Measurements from ENCODE around the gene MORN5. TPM values are rescaled to one million over a fixed set of nuclear protein-coding genes. Genes with fewer than 3 reads are reported as not detected.

MORN5 gene
- total RNA-seq, 4 donors from 2014 or later, result 3.8 to 4.0 TPM; not detected in 2

DNA sequence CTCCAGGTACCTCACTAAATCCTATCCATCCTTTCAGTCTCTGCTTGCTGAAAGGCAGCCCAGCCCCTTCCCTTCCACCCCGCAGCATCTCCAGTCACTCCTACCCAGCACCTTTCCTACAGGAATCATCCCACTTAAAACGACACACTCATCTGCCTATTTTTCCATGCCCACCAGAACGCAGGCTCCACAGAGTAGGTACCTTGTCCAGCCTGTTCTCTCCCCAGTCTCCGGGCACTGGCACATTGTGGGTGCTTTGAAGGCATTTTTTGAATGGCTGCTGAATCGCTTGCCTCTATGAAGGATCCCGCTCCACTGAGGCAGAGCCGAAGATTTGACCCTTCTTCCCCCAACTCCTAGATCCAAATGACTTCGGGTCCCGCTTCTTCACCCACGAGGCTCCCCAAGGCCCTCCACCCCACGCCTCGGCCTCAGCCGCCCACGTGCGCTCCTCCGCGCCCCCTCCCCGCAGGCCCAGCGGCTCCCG lies 53.4 kb downstream of the MORN5 start:
- H3K9me3 ChIP-seq, result no peaks in the 10 kb centered on the region
- no peak for DNase-seq
- peak overlapping the region in 1 of 4 donors; percentile 50 for H3K4me3 ChIP-seq
- no peaks in the 10 kb centered on the region for H3K36me3 ChIP-seq
- 51 to 80% methylated on average over 3 to 20 of the region's 20 CpGs for WGBS, 2 donors (ENCODE audit: low coverage in 1 of 2)
- H3K27me3 ChIP-seq, result peaks cover 80% of the 10 kb centered on the region
- peaks cover 11 to 13% (median 11%) of the 10 kb centered on the region in 4 donors for H3K4me1 ChIP-seq
- no peak overlapping the region for H3K27ac ChIP-seq
- in situ Hi-C loops (cut with MboI; ENCODE audit: low pct_ligation_motif_present in 1 of 4, low pct_unique_long_range_greater_than_20kb in 1 of 4, low sequenced_read_pairs in 3 of 4) (no loop called here), intact Hi-C loops (cut with DNase I; ENCODE audit: low total_unique reads) (no loop called here)
- TF ChIP-seq POLR2A (IDR thresholded peaks at IDR 0.05), result no peak
- TF ChIP-seq, protein P1, sequence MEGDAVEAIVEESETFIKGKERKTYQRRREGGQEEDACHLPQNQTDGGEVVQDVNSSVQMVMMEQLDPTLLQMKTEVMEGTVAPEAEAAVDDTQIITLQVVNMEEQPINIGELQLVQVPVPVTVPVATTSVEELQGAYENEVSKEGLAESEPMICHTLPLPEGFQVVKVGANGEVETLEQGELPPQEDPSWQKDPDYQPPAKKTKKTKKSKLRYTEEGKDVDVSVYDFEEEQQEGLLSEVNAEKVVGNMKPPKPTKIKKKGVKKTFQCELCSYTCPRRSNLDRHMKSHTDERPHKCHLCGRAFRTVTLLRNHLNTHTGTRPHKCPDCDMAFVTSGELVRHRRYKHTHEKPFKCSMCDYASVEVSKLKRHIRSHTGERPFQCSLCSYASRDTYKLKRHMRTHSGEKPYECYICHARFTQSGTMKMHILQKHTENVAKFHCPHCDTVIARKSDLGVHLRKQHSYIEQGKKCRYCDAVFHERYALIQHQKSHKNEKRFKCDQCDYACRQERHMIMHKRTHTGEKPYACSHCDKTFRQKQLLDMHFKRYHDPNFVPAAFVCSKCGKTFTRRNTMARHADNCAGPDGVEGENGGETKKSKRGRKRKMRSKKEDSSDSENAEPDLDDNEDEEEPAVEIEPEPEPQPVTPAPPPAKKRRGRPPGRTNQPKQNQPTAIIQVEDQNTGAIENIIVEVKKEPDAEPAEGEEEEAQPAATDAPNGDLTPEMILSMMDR (IDR thresholded peaks at IDR 0.05), result no peak
- TF ChIP-seq EP300 (IDR thresholded peaks at IDR 0.05; ENCODE audit: low read depth), result no peak
- no peak for TF ChIP-seq POLR2AphosphoS5 (IDR thresholded peaks at IDR 0.05)

DNA sequence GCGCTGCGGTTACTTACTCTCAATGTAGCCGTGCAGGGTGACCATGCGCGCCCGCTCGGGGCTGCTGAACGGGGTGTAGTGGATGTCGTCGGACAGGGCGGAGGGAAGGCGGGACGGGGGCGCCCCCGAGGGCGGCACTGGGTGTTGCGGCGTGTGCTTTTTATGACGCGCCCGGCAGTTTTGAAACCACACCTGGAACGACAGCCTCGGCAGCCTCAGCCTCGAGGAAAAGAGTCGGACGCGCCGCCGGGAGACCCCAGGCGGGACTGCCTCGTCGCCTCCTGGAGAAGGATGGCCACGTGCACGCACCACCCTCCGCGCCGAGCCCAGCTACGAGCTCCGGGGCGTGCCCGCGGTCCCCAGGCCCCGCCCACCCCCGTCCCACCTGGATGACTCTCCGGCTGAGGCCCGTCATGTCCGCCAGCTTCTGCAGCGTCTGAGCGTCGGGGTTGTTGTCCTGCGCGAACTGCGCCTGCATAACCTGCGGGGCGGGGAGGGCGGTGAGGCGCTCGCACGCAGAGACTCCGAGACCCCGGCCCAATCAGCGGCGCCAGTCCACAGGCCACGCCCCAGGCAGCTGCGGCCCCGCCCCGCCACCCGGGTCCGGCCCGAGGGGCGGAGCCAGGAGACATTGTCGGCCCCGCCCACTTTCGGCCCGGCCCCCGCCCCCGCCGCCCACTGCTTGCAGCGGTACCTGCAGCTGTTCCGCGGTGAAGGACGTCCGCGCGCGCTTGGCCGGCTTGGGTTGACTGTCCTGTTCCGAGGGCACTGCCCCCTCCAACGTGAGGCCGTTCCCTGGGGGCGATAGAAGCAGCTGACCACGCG lies 54.1 kb downstream of the MORN5 start:
- WGBS, 2 donors (ENCODE audit: low coverage in 1 of 2), result 8% methylated on average over 55 of the region's 93 CpGs; no CpG with 5 or more reads in 1 of the 2 donors
- TF ChIP-seq, protein P1 (IDR thresholded peaks at IDR 0.05), result no peak
- no peak for TF ChIP-seq POLR2AphosphoS5 (IDR thresholded peaks at IDR 0.05)
- no peak for TF ChIP-seq POLR2A (IDR thresholded peaks at IDR 0.05)
- no peak for TF ChIP-seq EP300 (IDR thresholded peaks at IDR 0.05; ENCODE audit: low read depth)
- Histone ChIP-seq H3K27me3 (peaks cover 87% of the 10 kb centered on the region), H3K36me3 (no peaks in the 10 kb centered on the region), H3K27ac (no peak overlapping the region), H3K9me3 (no peaks in the 10 kb centered on the region), H3K4me1 (peaks cover 11 to 16% (median 13%) of the 10 kb centered on the region in 4 donors), H3K4me3 (peak overlapping the region in 3 of 4 donors; percentile 7 to 50 (median 36))
- in situ Hi-C loops (cut with MboI; ENCODE audit: low pct_ligation_motif_present in 1 of 4, low pct_unique_long_range_greater_than_20kb in 1 of 4, low sequenced_read_pairs in 3 of 4), result no loop called here
- DNase-seq, result peak; percentile 49
- intact Hi-C loops (cut with DNase I; ENCODE audit: low total_unique reads), result no loop called here

DNA sequence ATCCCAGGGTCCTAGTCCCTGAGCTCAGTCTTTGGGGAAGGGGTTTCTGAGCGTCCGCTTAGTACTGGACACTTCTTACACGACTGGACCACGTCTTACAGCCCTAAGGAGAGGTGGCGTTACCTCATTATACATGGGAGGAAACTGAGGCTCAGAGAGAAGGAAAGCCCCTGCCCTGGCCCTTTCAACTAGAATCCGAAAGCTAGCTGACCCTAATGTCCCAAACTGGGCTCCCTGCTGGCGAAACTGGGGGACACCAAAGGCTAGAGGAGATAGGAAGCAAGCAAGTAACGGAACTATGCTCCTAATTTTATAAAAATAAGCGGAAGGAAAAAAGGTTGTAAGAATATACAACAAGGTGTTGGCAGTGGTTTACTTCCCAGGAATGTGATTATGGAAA lies 54.8 kb downstream of the MORN5 start:
- in situ Hi-C loops (cut with MboI; ENCODE audit: low pct_ligation_motif_present in 1 of 4, low pct_unique_long_range_greater_than_20kb in 1 of 4, low sequenced_read_pairs in 3 of 4) (no loop called here), intact Hi-C loops (cut with DNase I; ENCODE audit: low total_unique reads) (no loop called here)
- 58 to 86% methylated on average over 4 to 9 of the region's 9 CpGs for WGBS, 2 donors (ENCODE audit: low coverage in 1 of 2)
- no peaks in the 10 kb centered on the region for H3K9me3 ChIP-seq
- no peak for DNase-seq
- H3K27me3 ChIP-seq, result peaks cover 94% of the 10 kb centered on the region
- no peak overlapping the region for H3K27ac ChIP-seq
- TF ChIP-seq, protein P1 (IDR thresholded peaks at IDR 0.05), result no peak
- TF ChIP-seq POLR2AphosphoS5 (IDR thresholded peaks at IDR 0.05) (no peak), EP300 (IDR thresholded peaks at IDR 0.05; ENCODE audit: low read depth) (no peak), POLR2A (IDR thresholded peaks at IDR 0.05) (no peak)
- peaks cover 15 to 23% (median 19%) of the 10 kb centered on the region in 4 donors for H3K4me1 ChIP-seq
- no peaks in the 10 kb centered on the region for H3K36me3 ChIP-seq
- peak overlapping the region in 1 of 4 donors; percentile 50 for H3K4me3 ChIP-seq

DNA sequence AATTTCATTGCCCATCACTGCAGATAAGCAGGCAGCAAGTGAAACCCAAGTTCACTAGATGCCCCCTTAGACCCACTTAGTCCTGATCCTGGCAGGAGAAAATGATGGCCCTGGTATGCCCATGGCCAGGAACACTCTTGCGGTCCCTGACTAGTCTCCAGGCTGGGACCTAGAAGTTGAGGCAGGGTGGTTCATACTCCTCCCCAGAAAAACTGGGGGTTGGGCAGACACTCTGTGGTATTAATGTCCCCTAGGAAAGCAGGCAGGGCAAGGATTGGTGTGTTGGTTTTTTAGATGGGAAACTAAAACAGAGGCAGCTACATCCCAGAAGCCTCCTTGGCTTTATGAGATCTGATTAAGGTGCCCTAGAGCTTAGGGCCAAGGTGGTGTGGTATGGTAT lies 56.0 kb downstream of the MORN5 start:
- Histone ChIP-seq H3K27ac (no peak overlapping the region), H3K36me3 (no peaks in the 10 kb centered on the region), H3K4me3 (no peak overlapping the region), H3K9me3 (no peaks in the 10 kb centered on the region), H3K27me3 (peaks cover 100% of the 10 kb centered on the region), H3K4me1 (peaks cover 19 to 33% (median 24%) of the 10 kb centered on the region in 4 donors)
- in situ Hi-C loops (cut with MboI; ENCODE audit: low pct_ligation_motif_present in 1 of 4, low pct_unique_long_range_greater_than_20kb in 1 of 4, low sequenced_read_pairs in 3 of 4) (no loop called here), intact Hi-C loops (cut with DNase I; ENCODE audit: low total_unique reads) (no loop called here)
- 100% methylated on average over 1 of the region's 1 CpG; no CpG with 5 or more reads in 1 of the 2 donors for WGBS, 2 donors (ENCODE audit: low coverage in 1 of 2)
- TF ChIP-seq POLR2A (IDR thresholded peaks at IDR 0.05), result no peak
- no peak for TF ChIP-seq POLR2AphosphoS5 (IDR thresholded peaks at IDR 0.05)
- TF ChIP-seq, protein P1 (IDR thresholded peaks at IDR 0.05), result no peak
- TF ChIP-seq EP300 (IDR thresholded peaks at IDR 0.05; ENCODE audit: low read depth), result no peak
- no peak for DNase-seq

All from transverse colon (tissue), 4 donors.